Measurements from ENCODE around the gene ARID5B. TPM values are rescaled to one million over a fixed set of nuclear protein-coding genes. Genes with fewer than 3 reads are reported as not detected.
A peak's percentile ranks its signal among the peaks of the same experiment; 100 is the strongest.

The ARID5B gene
- total RNA-seq, 1 experiment from 2014 or later: 16.9 TPM

GRCh38 chr10:62095181-62096122 lies 194.0 kb downstream of the ARID5B start:
- peak; percentile 45 for DNase-seq (ENCODE audit: low spot score)

GRCh38 chr10:62096256-62096933 lies 194.9 kb downstream of the ARID5B start:
- DNase-seq (ENCODE audit: low spot score): no peak

- no peak for DNase-seq (ENCODE audit: low spot score)
Measured at GRCh38 chr10:62098278-62099121, 197.0 kb downstream of the ARID5B start.

GRCh38 chr10:62099299-62099698 lies 197.8 kb downstream of the ARID5B start:
- no peak for DNase-seq (ENCODE audit: low spot score)

- no peak for DNase-seq (ENCODE audit: low spot score)
Measured at GRCh38 chr10:62103857-62104256, 202.4 kb downstream of the ARID5B start.

- DNase-seq (ENCODE audit: low spot score): no peak
Measured at GRCh38 chr10:62106929-62107519, 205.5 kb downstream of the ARID5B start.

- no peak for DNase-seq (ENCODE audit: low spot score)
Measured at GRCh38 chr10:62108759-62109586, 207.5 kb downstream of the ARID5B start.

- DNase-seq (ENCODE audit: low spot score): no peak
Measured at GRCh38 chr10:62109587-62110293, 208.2 kb downstream of the ARID5B start.

GRCh38 chr10:62112300-62112699 lies 210.8 kb downstream of the ARID5B start:
- peak; percentile 57 for DNase-seq (ENCODE audit: low spot score)

GRCh38 chr10:62112963-62113362 lies 211.5 kb downstream of the ARID5B start:
- no peak for DNase-seq (ENCODE audit: low spot score)

GRCh38 chr10:62113680-62114079 lies 212.2 kb downstream of the ARID5B start:
- DNase-seq (ENCODE audit: low spot score): no peak

- DNase-seq (ENCODE audit: low spot score): no peak
Measured at GRCh38 chr10:62115321-62115720, 213.8 kb downstream of the ARID5B start.

GRCh38 chr10:62115842-62116241 lies 214.3 kb downstream of the ARID5B start:
- peak; percentile 32 for DNase-seq (ENCODE audit: low spot score)

GRCh38 chr10:62116896-62117295 lies 215.4 kb downstream of the ARID5B start:
- DNase-seq (ENCODE audit: low spot score): no peak

GRCh38 chr10:62121187-62121530 lies 219.7 kb downstream of the ARID5B start:
- no peak for DNase-seq (ENCODE audit: low spot score)

- DNase-seq (ENCODE audit: low spot score): no peak
Measured at GRCh38 chr10:62127975-62128374, 226.5 kb downstream of the ARID5B start.

GRCh38 chr10:62130948-62131347 lies 229.4 kb downstream of the ARID5B start:
- no peak for DNase-seq (ENCODE audit: low spot score)

GRCh38 chr10:62131724-62132123 lies 230.2 kb downstream of the ARID5B start:
- DNase-seq (ENCODE audit: low spot score): no peak

GRCh38 chr10:62133618-62134017 lies 232.1 kb downstream of the ARID5B start:
- no peak for DNase-seq (ENCODE audit: low spot score)

GRCh38 chr10:62136931-62137330 lies 235.4 kb downstream of the ARID5B start:
- peak; percentile 26 for DNase-seq (ENCODE audit: low spot score)

Measured in HT-29 (cell line).